ENCODE results near the gene NECAB2.
"Not testable (repeated sequence)": the region's sequence is repeated elsewhere in the genome, so short reads cannot be mapped to it uniquely, and the experiment has no call there.

The NECAB2 gene

DNA sequence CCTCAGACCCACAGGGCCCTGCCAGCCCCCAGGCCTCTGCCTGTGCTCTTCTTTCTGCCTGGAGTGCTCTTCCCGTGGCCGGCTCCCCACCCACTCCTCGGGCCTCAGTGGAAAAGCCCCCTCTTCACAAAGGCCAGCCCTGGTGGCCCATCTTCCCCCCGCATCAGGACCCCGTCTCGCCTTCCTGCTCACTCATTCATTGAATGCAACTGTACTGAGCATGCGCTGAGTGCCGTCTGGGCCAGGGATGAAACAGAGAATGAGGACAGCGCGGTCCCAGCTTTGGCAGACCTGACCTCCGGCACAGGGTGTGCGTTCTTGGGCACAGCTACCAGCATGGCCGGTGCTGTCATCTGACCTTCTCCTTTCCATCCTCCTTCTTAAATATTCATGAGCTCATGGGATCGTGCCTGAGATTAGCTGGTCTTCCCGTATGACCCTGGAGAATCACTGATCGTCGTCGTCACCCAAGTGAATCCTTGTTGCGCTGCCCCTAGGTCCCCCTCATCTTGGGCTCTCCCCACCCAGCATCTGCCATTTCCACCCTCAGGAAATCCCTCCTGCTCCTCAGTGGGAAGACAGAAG lies 31.4 kb upstream of the NECAB2 start:
- no peak for DNase-seq

GRCh38 chr16:83937267-83937666 lies 30.8 kb upstream of the NECAB2 start:
- no peak for DNase-seq

- no peak for DNase-seq
Measured at GRCh38 chr16:83937922-83938885, 29.8 kb upstream of the NECAB2 start.

GRCh38 chr16:83939266-83939855 lies 28.7 kb upstream of the NECAB2 start:
- DNase-seq: no peak

DNA sequence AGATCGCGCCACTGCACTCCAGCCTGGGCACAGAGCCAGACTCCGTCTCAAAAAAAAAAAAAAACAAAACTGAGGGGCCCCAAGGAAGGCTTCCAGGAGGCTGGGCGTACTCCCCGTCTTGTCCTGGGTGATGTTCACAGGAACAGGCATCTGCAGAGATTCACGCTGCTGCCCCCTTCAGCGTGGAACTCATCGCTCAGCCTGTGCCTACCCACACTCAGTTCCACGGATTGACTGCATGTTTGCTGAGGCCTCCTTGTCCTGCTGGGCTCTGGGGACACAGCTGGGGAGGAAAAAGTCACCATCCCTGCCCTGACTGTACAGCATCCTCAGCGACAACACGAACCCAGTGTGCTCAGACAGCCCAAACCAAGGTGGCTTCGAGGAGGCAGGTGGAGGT lies 27.9 kb upstream of the NECAB2 start:
- no peak for DNase-seq

GRCh38 chr16:83940630-83941378 lies 27.2 kb upstream of the NECAB2 start:
- DNase-seq: no peak

- not testable (repeated sequence) for DNase-seq
Measured at GRCh38 chr16:83941546-83941945, 26.5 kb upstream of the NECAB2 start.

DNA sequence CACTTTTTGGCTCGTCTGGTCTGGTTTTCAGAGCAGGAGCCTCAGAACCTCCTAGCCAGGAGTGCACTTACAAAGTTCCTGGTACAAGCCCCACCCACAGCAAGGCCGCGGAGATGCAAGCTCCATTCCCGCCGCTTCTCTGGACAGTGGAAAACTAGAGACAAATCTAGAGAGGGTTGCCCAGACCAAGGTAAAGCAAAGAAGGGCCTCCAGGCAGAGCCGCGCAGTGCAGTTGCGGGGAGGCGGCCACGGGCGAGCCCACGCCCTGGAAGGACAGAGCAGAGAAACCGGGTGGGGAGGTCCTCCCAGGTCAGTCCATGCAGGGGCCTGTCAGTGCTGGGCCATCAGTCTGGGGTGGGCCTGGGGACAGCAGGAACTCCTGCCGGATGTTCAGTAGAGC lies 26.0 kb upstream of the NECAB2 start:
- no peak for DNase-seq

DNA sequence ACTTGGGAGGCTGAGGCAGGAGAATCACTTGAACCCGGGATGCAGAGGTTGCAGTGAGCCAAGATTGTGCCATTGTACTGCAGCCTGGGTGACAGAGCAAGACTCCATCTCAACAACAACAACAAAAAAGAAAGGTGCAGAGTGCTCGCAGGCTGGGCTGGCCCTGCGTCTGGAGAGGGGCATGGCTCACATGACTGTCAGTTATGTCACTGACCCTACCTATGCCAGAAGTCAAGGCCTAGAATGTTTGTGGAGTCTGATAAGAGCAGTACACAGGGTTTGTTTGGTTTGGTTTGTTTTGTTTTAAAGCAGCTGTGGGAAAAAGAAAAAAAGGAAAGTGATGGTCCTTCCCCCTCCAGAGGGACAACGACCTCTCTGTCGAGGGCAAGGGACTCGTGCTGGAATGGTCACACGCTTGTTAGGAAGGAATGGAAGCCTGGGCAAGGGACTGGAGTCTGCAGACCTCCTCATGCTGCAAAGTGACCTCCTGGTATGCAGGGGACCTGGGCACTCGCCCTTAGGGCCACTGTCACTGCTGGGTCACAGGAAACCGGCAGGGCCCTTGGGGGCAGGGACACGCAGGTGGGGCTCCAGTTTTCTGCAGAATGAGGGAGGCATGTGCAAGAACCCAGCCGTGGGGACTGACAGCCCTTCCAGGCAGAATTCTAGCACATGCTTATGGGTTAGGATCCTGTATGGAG lies 25.1 kb upstream of the NECAB2 start:
- no peak for DNase-seq

GRCh38 chr16:83943516-83944050 lies 24.5 kb upstream of the NECAB2 start:
- DNase-seq: no peak

DNA sequence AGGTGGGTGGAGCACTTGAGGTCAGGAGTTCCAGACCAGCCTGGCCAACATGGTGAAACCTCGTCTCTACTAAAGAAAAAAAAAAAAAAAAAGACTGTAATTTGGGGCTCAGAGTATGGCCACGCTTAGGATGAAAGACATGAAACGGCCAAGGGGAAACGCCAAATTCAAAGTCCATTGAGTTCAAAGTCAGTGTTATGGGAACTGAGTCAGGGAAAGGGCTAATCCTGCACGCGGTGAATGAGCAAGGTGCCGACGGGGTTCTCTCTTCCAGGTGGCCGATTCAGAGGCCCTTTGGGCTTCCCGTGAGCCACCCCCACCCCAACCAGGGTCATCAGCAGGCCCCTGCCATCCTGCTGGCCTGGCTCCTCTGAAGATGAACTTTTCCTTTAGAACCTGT lies 22.5 kb upstream of the NECAB2 start:
- DNase-seq: no peak

- no peak for DNase-seq
Measured at GRCh38 chr16:83946154-83946780, 21.8 kb upstream of the NECAB2 start.

DNA sequence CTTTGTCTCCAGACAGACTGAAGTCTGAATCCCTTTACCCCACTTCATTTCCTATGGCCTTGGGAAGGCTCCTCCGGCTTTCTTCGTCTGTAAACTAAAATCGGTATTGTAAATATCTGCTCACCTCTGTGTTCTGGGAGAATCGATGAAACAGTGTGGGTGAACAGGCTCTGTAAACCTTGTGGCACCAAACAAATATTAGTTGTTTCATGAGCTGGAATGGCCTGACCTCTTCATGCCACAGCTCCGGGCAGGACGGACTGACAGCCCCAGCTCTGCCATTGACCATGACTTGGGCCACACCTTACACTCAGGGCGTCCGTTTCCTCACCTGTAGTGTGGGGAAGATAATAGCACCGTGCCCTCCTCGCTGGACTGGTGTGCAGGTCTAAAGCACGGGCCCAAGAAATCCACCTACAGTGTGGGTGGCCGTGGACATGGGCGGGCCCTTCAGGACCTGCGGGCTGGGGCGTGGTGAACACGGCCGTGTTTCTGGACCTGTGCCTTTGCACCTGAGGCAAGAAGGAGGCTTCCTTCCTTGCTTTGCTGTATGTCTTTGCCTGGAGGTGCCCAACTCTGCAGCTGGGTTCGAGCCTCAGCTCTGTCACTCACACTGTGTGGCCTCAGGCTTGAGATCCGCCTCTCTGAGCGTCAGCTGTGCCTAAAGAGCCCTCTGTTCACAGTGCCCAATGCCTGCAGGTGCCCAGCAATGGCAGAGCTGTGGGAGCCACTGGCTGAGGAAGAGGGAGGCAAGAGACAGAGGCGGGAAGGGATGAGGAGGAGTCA lies 21.1 kb upstream of the NECAB2 start:
- DNase-seq: no peak

DNA sequence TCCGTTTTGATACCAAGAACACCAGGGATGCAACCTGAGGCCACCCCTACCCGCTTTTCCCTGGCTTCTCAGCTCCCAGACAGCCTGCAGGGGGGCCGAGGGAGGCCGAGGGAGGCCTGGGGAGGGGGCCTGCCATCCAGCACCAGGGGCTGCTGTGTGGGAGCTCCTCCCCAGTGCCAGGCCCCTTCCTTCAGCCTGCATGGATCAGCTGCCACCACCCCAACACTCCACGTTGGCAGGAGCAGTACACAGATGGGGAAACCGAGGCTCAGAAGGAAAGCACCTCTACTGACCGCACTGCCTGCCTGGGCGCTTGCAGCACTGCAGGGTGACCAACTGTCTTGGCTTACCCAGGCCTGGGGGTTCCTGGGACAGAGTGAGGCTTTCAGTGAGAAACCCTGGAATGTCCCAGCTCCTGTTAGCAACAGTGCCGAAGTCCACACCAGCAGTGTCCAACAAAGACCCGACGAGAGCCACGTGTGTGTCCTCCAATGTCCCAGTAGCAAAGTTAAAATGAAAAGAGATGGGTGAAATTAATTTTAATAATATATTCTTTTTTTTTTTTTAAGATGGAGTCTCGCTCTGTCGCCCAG lies 20.3 kb upstream of the NECAB2 start:
- no peak for DNase-seq

DNA sequence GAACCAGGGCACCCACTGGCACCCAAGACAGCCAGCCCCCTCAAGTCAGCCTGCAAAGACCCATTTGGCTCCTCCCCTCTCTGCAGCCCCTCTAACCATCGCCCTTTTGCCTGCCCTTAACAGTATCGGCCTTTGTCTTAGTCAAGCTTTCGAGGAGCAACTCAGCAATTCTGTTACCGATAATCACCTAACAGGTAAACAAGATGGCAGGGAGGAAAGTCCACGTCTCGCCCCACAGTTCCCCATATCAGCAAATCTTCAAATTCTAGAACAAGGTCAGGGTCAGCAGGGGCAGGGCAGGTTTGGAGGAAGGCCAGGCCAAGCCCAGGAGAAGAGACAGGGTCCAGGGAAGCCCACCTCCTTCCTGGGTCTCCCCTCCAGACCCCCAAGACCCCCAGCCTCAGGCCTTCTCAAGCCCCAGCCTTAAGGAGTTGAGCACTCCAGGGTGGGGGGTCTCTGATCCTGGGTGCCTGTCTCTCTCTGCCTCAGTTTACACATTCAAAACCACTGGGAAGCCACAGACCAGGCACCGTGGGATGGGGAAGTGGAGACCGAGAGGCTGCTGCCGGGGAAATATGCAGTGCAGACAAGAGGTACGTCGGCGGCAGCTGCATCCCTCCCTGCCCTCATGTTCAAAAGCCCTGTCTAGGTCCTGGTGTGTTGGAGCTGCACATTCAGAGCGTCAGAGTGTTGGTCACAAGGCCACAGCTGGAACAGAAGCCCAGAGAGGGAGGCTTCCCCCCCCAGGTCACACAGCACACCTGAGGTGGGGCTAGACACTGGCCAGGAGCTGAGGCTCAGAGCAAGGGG lies 18.9 kb upstream of the NECAB2 start:
- DNase-seq: no peak

- DNase-seq: no peak
Measured at GRCh38 chr16:83949724-83950001, 18.4 kb upstream of the NECAB2 start.

DNA sequence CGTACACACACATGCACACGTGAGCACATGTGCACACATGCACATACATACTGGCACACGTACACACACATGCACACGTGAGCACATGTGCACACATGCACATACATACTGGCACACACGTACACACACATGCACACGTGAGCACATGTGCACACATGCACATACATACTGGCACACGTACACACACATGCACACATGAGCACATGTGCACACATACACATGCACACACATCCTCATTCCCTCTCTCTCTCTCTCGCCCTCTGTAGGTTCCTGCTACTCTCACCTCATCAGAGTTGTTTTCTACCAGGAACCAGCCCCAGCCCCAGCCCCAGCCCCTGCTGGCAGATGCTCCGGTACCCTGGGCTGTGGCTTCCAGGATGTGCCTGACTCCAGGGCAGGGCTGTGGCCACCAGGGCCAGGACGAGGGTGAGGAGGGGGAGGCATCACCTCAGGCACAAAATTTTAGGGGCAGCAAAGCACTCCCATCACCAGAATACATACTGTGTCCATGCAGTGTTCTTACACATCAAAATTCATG lies 17.1 kb upstream of the NECAB2 start:
- not testable (repeated sequence) for DNase-seq

DNA sequence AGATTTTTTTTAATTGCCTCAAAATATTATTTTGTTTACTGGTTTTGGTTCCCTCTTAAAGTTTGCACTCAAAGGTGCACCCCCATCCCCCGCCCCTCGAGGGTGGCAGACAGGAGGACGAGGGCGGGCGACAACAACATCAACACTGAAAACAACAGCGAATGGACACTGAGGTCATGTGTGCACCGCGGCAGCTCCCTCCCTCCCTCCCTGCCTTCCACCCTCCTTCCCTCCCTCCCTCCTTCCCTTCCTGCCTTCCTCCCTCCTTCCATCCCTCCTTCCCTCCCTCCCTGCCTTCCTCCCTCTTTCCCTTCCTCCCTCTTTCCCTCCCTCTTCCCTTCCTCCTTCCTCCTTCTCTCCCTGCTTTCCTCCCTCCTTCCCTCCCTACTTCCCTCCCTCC lies 16.5 kb upstream of the NECAB2 start:
- no peak for DNase-seq

GRCh38 chr16:83952587-83952939 lies 15.5 kb upstream of the NECAB2 start:
- no peak for DNase-seq
